Measurements from ENCODE around the gene SNX2.

Gene SNX2

DNA sequence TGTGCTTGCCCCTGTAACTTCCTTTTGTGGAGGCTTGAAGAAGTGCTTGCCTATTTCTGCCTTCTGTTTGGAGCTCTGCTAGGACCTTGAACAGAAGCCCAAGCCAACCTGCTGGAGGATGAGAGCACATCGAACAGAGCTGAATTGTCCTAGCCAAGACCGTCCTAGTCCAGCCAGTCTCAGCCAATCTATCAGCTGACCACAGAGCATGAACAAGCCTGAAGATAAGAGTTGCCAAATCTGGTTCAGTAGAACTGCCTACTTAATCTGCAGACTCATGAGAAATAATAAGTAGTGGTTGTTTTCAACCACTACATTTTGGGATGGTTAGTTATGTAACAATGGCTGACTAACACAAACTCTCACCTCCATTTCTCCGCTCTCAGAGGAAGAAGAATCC is 4.4 kb upstream of the SNX2 start:
- in situ Hi-C loops (cut with HindIII; ENCODE audit: low sequenced_read_pairs): no loop called here

DNA sequence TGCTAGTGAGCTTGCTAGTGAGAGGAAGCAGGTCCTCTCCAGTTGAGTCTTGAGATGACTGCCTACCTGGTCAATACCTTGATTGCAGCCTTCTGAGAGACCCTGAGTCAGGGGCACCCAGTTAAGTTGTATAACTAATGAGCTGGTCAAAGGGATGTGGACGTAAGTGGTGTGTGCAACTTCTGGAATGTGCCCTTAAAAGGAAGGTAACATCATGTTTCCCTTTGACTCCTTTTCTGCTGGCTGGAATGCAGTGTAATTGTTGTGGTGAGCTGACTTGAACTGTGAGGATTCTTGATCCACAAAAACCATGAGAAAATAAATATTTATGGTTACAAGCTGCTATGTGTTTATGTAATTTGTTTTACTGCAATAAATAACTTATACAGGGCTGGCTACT is 2.4 kb upstream of the SNX2 start:
- in situ Hi-C loops (cut with HindIII; ENCODE audit: low sequenced_read_pairs): no loop called here

DNA sequence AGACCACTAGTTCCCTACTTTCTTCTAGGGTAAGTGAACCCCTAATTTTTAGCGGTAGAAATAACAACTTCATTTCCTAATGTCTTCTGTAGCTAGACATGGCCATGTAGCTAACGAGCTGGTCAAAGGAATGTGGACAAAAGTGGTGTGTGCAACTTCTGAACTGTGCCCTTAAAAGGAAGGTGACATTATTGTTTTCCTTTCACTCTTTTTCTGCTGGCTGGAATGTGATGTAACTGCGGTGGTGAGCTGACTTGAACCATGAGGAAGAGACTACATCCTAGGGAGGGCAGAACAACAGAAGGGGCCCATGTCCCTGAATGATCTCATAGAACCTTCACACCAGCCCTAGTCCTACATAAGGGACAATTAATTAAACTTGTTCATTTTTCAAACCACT is 1.3 kb upstream of the SNX2 start:
- in situ Hi-C loops (cut with HindIII; ENCODE audit: low sequenced_read_pairs): no loop called here

DNA sequence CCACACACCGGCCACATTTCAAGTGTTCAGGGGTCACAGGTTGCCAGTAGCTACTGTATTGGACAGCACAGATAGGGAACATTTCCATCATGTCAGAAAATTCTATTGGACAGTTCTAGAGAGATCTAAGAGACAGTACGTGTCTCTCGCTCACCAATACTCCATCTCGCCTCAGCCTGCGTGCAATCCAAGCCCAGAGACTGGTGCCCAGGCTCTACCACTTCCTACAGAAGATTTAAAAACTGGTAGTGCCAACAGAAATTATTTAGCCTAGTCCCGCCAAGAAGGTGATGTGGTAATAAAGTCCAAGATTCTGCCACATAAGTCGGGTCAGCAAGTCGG is 390 bp upstream of the SNX2 start:
- in situ Hi-C loops (cut with HindIII; ENCODE audit: low sequenced_read_pairs): no loop called here

DNA sequence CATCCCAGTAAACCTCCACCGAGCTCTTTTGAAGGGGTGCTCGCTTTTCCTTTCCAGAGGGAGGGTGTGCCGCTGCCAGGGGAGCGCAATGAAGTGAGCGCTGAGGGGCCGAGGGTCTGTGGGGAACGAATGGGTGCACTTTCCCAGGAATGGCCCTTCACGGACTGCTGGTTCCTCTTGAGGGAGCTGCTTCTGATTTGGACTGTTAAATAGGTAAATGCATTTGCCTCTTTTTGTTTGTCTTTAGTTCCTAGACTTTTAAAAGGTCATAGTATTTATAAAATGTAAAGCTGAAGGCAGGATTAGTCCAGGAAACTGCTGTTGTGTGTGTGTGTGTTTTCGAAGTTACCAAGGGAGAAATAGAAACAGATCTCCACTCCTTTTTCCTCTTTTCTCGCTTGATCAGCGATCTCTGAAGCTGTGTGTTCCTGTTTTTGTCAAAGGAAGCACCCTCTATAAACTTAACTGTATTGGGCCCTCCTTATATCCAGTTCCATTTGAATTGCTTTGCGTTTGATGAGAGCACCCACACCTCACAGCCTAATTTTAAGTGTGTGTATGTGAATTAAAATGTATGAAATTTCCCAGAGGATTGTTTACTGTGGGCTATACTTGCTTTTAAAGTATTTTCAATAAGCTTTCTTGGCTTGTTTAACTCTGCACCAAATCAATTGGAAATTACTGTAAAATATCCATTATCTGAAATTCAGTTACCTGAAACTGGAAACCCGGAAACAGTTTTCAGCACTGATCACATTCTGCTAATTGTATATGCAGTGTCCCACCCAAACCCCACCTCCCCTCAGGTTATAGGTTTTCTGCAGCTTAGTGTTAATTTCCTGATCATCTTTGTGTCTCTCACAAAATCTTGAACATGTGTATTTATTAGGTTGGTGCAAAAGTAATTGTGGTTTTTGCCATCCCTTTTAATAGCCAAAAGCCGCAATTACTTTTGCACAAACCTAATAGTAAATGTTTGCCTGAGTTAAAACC is 966 bp downstream of the SNX2 start:
- in situ Hi-C loops (cut with HindIII; ENCODE audit: low sequenced_read_pairs): no loop called here

DNA sequence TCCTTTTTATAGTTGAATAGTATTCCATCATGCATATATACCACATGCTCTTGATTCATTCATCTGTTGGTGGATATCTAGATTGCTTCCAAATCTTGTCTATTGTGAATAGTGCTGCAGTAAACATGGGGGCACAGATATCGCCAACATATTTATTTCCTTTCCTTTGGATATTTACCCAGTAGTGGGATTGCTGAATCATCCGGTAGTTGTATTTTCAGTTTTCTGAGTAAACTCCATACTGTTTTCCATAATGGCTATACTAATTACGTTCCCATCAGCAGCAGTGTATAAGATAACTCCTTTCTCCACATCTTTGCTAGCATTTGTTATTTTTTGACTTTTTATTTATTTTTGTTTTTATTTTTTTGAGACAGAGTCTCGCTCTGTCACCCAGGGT is 3.3 kb downstream of the SNX2 start:
- in situ Hi-C loops (cut with HindIII; ENCODE audit: low sequenced_read_pairs): no loop called here

DNA sequence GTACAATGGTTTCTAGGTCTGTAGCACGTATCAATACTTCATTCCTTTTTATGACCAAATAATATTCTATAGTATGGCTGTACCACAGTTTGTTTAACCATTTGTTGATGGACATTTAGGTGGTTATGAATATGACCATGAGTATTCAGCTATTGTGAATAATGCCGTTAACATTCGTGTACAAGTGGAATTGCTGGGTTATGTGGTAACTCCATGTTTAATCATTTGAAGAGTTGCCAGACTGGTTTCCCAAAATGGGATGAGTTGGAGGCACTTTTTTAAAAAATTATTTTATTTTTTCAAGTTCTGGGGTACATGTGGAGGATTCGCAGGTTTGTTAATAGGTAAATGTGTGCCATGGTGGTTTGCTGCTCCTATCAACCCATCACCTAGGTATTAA is 4.6 kb downstream of the SNX2 start:
- in situ Hi-C loops (cut with HindIII; ENCODE audit: low sequenced_read_pairs): no loop called here

DNA sequence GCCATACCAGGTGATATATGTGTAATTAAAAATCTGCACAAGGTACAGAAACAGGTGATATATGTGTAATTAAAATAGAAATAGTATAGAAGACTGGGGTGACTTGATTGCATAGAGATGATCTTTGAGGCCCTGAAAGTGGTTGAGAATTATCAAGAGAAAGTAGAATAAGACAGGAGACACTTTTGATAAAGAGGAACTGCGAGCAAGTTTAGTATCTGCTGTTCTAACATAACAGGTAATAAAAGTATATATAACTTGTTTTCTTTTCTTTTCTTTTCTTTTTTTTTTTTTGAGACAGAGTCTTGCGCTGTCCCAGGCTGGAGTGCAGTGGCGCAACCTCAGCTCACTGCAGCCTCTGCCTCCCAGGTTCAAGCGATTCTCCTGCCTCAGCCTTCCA is 5.4 kb downstream of the SNX2 start:
- in situ Hi-C loops (cut with HindIII; ENCODE audit: low sequenced_read_pairs): no loop called here

DNA sequence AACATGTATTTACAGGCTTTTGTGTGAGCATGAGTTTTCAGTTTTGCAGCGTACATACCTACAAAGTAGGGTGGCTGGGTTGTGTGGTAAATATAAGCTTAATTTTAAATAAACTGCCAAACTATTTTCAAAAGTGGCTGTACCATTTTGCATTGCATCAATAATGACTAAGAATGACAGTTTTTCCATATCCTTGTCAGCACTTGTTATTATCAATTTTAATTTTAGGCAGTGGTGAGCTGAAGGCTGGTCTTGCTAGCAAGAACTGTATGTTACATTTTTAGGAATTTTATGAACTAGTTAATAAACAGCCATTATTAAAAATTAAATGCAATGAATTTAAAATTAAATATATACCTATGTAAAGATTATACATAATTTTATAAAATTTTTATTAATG is 6.6 kb downstream of the SNX2 start:
- in situ Hi-C loops (cut with HindIII; ENCODE audit: low sequenced_read_pairs): no loop called here

DNA sequence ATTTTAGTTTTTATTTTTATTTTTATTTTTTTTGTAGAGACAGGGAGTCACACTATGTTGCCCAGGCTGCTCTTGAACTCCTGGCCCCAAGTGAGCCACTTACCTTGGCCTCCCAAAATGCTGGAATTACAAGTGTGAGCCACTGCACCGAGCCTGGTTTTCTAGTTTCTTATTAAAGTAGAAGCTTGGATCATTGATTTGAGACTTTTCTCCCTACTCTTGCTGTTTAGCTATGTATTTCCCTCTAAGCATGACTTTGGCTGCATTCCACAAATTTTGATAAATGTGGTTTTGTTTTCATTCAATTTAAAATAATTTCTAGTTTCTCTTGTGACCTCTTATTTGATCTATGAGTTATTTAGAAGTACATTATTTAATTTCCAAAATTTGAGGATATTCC is 10.4 kb downstream of the SNX2 start:
- in situ Hi-C loops (cut with HindIII; ENCODE audit: low sequenced_read_pairs): no loop called here

DNA sequence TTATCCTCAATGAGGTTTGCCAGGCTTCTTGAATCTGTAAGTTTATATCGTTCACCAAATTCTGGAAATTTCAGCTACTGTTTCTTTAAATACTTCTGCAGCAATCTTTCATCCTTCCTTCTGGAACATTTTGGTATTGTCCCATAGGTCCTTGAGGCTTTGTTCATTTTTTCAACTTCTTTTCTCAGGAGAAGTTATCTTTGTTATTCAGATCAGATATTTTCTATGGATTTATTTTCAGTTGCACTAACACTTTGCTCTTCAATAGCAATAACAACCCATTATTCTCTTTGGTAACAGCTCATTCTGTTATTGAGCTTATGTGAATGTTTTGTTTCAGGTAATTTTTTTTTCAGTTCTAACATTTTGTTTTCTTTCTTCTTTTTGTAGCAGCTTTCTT is 13.5 kb downstream of the SNX2 start:
- in situ Hi-C loops (cut with HindIII; ENCODE audit: low sequenced_read_pairs): no loop called here

DNA sequence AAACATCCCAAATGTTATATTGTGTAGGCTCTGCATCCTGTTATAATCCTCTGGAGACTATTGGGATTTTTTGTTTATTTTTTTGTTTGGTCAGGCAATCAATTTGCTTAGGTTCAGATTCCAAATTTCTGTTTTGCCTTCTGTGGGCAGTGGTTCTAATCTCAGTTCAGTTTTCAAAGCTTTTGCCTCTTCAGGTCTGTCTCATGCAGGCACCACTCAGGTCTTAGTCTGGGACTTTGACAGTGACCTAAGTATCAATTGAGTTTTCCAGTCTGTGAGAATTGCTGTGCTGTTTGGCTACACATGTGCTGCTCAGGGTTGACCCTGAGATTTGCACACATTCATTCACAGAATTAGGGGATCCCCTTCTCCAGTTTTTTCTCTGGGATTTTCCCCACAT is 14.1 kb downstream of the SNX2 start:
- in situ Hi-C loops (cut with HindIII; ENCODE audit: low sequenced_read_pairs): no loop called here

DNA sequence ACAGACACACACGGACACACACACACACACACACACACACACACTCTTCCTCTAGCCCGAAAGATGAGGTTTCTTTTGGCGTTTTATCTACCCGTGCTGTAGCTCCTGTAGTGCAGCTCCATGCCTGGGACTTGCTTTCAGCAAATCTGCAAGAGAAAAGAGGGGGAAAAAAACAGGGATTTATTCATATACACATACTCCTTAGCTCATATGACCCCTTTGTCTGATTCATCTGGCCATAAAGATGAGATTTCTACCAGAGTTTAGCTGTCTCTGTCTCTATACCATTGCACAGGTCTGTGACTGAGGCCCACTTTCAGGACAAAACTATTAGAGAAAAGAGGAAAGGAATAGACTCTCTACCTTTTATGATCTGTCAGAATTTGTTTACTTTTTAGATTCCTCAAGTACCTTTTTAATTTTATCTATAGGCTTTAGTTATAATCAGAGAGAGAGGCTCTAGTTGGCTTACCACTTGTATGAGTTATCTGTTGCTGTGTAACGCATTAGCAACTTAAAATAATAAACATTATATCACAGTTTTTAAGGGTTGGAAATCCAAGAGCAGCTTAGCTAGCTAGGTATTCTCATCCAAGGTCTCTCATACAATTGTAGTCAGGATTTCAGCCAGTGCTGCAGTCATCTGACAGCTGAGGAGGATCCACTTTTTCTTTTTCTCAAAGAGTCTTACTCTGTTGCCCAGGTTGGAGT is 14.7 kb downstream of the SNX2 start:
- in situ Hi-C loops (cut with HindIII; ENCODE audit: low sequenced_read_pairs): no loop called here

DNA sequence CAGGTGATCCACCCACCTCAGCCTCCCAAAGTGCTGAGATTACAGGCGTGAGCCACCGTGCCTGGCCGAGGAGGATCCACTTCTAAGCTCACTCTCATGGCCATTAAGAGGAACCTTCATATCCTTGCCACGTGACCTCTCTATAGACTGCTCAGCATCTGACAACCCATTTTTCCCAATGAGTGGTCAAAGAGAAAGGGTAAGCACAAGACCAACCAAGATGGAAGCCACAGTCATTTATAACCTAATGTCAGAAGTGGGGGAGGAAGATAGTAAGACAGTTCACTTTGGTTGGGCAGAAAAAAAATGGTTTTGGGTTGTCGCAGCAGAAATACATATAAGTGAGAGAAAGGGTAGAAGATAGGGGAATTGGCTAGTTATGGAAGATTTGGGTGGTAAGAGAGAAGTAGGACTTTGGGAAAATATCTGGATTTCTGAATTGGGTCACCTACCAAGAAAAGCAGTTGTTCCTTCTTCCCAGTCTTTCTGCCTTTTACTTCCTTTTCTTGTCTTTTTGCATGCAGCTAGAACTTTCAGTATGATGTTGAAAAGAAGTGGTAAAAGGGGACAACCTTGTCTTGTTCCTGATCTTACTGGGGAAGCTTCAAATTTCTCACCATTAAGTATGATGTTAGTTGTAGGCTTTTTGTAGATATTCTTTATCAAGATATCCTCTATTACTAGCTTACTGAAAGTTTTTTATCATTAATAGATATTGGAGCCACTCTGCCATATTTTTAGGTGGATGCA is 15.6 kb downstream of the SNX2 start:
- in situ Hi-C loops (cut with HindIII; ENCODE audit: low sequenced_read_pairs): no loop called here

DNA sequence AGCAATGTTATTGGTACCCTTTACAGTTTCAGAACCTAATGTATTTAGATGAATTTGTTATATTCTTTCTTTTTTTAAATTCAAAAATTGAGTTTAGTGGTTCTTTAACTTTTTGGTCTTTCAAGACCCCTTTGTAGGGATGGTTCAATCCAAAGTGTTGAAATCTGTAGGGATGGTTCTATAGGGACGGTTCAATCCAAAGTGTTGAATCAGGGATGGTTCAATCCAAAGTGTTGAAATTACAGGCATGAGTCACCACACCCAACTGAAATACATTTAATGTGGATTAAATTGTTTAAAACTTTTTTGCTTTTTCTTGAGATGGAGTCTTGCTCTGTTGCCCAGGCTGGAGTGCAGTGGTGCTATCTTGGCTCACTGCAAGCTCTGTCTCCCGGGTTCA is 30.6 kb downstream of the SNX2 start:
- in situ Hi-C loops (cut with HindIII; ENCODE audit: low sequenced_read_pairs): no loop called here

DNA sequence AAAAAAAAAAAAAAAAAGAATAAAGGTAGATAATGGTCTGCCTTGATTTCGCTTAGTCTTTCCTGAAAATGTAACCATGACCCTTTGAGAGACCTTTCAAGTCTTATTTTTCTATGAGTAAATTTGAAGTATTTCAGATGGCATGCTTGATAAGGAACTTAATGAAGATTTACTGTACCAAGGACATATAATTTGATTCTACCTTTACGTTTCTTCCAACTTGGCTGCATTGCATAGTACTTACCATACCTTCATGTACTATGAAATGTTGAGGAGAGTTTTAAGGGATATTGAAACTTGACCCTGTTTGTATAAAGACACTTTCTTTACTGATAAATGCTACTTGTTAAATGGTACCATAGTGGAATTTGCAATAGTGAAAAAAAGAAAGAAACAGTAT is 35.5 kb downstream of the SNX2 start:
- in situ Hi-C loops (cut with HindIII; ENCODE audit: low sequenced_read_pairs): no loop called here

DNA sequence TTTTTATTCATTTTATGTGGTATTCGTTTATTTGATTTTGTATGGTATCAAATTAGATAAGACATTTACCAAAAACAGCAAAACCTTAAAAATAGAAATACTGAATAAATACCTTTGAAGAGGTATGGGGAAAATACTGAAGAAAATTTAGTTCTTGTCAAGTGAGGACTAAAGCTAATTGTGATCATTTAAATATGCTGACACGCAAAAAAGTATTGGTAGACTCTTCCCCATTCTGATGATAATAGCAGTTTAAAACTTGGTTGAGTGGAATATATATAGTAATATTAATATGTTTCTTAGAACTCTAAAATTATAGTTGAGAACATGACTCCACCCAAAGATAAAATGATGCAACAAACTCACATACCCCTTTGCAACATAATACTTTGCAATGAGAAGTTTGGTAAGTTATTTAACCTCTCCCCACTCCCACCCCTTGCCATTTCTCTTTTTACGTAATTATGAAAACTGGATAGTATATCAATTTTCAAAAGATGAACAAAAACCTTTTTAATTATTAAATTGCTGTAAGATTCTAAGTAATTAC is 40.4 kb downstream of the SNX2 start:
- in situ Hi-C loops (cut with HindIII; ENCODE audit: low sequenced_read_pairs): no loop called here

DNA sequence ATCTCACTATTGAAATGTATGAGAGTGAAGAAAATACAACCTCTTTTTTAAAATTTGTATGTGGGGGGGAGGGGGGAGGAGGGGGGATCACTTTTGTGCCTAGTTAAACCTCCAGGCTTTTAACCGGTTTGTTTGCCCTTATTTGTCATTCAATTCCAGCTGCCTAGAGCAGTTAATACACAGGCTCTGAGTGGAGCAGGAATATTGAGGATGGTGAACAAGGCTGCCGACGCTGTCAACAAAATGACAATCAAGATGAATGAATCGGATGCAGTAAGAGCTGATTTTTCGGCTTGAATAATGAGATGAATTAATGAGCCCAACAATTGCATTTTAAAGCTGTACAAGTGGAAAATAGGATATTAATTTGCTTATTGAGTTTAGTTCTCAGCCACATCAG is 41.9 kb downstream of the SNX2 start:
- in situ Hi-C loops (cut with HindIII; ENCODE audit: low sequenced_read_pairs): no loop called here

DNA sequence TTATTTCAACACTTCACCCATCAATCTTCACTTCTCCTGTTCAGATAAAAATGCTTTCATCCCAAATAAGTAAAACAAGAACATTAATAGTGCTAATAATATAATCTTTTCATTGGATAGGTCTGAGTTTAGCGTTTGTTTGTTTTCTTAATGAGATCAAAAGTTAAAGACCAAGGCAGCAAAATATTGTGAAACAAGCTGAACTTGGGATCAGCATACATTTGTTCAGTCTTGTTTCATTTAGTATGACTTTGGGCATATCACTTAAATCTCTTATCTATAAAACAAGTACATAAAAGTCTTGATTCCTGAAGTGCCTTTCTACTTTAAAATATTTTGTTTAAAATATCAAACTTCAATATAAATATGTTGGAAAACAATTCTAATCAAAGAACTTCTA is 57.1 kb downstream of the SNX2 start:
- in situ Hi-C loops (cut with HindIII; ENCODE audit: low sequenced_read_pairs): no loop called here

DNA sequence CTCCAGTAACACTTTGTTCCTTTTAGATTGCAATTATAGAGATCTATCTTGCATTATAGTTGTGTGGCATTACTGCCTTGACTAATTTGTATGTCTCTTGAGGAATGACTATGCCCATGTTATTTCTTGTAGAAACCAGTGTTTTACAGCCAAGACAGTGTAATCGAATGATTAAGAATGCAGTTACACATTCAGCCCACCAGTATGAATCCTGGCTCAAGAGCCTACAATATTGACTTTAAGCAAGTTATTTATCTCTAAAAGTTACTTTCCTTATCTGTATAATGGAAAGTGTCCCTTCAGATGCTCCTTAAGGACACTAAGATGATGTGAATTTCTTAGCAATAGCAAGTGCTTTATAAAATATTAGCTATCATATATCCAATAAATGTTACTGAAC is 60.8 kb downstream of the SNX2 start:
- in situ Hi-C loops (cut with HindIII; ENCODE audit: low sequenced_read_pairs): no loop called here

DNA sequence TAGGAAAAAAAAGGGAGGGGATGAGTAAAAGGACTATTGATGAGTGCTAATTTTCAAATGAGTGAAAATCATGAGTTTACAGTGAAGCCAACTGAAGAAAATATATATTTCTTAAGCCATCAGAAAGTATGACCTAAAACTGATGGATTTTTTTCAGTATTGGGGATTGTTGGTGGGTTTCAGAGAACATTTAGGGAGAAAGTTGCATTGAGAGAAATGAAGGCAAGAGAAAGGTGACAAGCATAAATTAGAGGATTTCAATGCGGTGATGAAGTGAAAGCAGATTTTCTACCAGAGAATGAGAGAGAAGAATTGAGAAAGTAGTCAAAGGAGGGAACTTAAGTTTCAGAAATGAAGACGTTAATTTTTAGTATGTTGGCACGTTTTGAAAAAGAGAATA is 62.1 kb downstream of the SNX2 start:
- in situ Hi-C loops (cut with HindIII; ENCODE audit: low sequenced_read_pairs): no loop called here

Data from DLD1 (cell line).